Sigmoid colon (tissue), 7 donors: ENCODE data around the gene TMEM63C. TPM values are rescaled to one million over a fixed set of nuclear protein-coding genes. Genes with fewer than 3 reads are reported as not detected.
A peak's percentile ranks its signal among the peaks of the same experiment; 100 is the strongest.

Source experiments
- DNase-seq: peaks from one replicate; pipeline ENCODE4 v3.0.0-alpha.2; 2019
- H3K27ac ChIP-seq, 4 donors: fragments of 200-600 bp; sonication (generic); one replicate each; pipeline ENCODE4 v1.5.1; 2016 to 2019; ENCODE audit warnings: mild to moderate bottlenecking in 1 of 4
- H3K27me3 ChIP-seq, 3 donors: fragments of 200-600 bp; sonication (generic); one replicate each; pipeline ENCODE4 v1.5.1; 2019; ENCODE audit warnings: mild to moderate bottlenecking in 1 of 3
- H3K36me3 ChIP-seq, 4 donors: fragments of 200-600 bp; sonication (generic); one replicate each; pipeline ENCODE4 v1.5.1; 2016 to 2019
- H3K4me1 ChIP-seq, 4 donors: fragments of 200-600 bp; sonication (generic); one replicate each; pipeline ENCODE4 v1.5.1; 2017 to 2019
- H3K4me3 ChIP-seq, 4 donors: fragments of 200-600 bp; sonication (generic); one replicate each; pipeline ENCODE4 v1.5.1; 2017 to 2019; ENCODE audit warnings: mild to moderate bottlenecking in 2 of 4, moderate library complexity in 1 of 4
- H3K9me3 ChIP-seq, 4 donors: fragments of 200-600 bp in 3 of 4; sonication (generic) in 3 of 4; one replicate each; pipeline versions ENCODE4 v1.5.1 to v1.6.1; 2013 to 2019
- EP300 ChIP-seq, 4 donors: sonication (generic); formaldehyde crosslinking; IDR thresholded peaks; one replicate each; pipeline ENCODE4 v1.6.1; 2017; ENCODE audit warnings: antibody characterized with exemption in 4 of 4
- POLR2A ChIP-seq, 2 donors: fragments of 450-650 bp; IDR thresholded peaks; one replicate each; pipeline ENCODE4 v1.6.1; 2016; ENCODE audit warnings: antibody characterized with exemption in 2 of 2, mild to moderate bottlenecking in 2 of 2, moderate library complexity in 2 of 2
- POLR2AphosphoS5 ChIP-seq, 4 donors: sonication (generic); formaldehyde crosslinking; IDR thresholded peaks; one replicate each; pipeline ENCODE4 v1.6.1; 2017; ENCODE audit warnings: antibody characterized with exemption in 4 of 4
- WGBS, 2 donors: extraction: QIAGEN DNeasy Blood & Tissue Kit; methylation state at CpG; one replicate each; pipeline ENCODE4 v1.1.7; 2013; 5-methylcytosine and 5-hydroxymethylcytosine counted together
- intact Hi-C: fragments of 100-400 bp; cut with DNase I; formaldehyde crosslinking; loops from one replicate; pipeline ENCODE4 v1.15.1; 2023
- polyA plus RNA-seq, 3 donors: library from polyadenylated mRNA; stranded (reverse); fragments of 200-250 nt; gene quantifications; one replicate each; pipeline ENCODE4 v1.2.3, GENCODE V29; 2013
- total RNA-seq, 4 donors: library from RNA; depleted of rRNA; stranded (reverse); fragments of >200 nt; gene quantifications; one replicate each; pipeline ENCODE4 v1.1.0, GENCODE V29; 2016
- TF ChIP-seq, protein P1 (sequence below), 4 experiments: fragments of 450-650 bp in 3 of 4; fragments of 200-600 bp in 1 of 4; IDR thresholded peaks; one replicate each; pipeline ENCODE4 v1.5.1; 2016 to 2019; ENCODE audit warnings: antibody characterized with exemption in 4 of 4, mild to moderate bottlenecking in 3 of 4, moderate library complexity in 2 of 4
- donor health status: healthy with polysubstance abuse.
- donor health status: Bipolar disorder and iron deficiency.
- donor health status: healthy.

The TMEM63C gene
- total and polyA plus RNA-seq, 7 donors: 0.28 to 6.5 (median 1.8) TPM

DNA sequence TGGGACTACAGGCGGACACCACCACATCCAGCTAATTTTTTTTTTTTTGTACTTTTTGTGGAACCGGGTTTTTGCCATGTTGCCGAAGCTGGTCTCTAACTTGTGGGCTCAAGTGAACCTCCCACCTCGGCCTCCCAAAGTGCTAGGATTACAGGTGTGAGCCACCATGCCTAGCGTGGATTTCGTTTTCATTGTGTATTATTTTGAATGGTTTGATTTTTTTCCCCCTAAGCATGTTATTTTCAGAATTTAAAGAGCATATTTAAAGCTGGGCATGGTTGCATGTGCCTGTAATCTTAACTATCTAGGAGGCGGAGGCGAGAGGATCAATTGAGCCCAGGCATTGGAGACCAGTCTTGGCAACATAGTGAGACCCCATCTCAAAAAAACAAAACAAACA lies 13.1 kb downstream of the TMEM63C start:
- WGBS, 2 donors: 87 to 94% methylated on average over 8 of the region's 8 CpGs
- TF ChIP-seq POLR2A (IDR thresholded peaks at IDR 0.05): no peak
- TF ChIP-seq EP300 (IDR thresholded peaks at IDR 0.05): no peak
- no peaks in the 10 kb centered on the region for H3K36me3 ChIP-seq
- H3K27me3 ChIP-seq: peaks cover 0 to 5% (median 0%) of the 10 kb centered on the region in 3 donors
- peak; percentile 10 for DNase-seq
- H3K27ac ChIP-seq: no peak overlapping the region
- intact Hi-C loops: no loop called here
- H3K4me3 ChIP-seq: no peak overlapping the region
- no peaks in the 10 kb centered on the region for H3K4me1 ChIP-seq
- no peaks in the 10 kb centered on the region for H3K9me3 ChIP-seq

DNA sequence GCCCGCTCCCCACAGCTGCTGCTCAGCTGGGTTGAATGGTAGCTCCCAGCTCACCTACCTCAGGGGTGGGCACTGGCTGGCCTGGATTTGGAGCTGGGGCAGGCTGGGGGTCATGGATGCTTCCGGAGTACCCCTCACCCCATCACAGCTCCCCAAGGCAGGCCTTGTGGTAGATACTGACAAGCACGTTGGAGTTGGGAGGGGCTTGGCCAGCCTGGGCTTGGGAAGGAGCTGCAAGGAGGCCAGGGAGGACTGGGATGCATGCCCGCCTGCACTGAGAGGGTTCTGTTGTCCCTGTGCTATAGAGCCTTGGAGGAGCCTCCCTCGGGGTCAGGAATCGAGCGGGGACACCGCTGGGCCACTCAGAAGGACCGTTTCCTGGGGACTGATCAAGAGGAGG lies 14.2 kb downstream of the TMEM63C start:
- intact Hi-C loops: no loop called here
- 85 to 90% methylated on average over 9 of the region's 9 CpGs for WGBS, 2 donors
- no peak for TF ChIP-seq POLR2AphosphoS5 (IDR thresholded peaks at IDR 0.05)
- TF ChIP-seq, protein P1, sequence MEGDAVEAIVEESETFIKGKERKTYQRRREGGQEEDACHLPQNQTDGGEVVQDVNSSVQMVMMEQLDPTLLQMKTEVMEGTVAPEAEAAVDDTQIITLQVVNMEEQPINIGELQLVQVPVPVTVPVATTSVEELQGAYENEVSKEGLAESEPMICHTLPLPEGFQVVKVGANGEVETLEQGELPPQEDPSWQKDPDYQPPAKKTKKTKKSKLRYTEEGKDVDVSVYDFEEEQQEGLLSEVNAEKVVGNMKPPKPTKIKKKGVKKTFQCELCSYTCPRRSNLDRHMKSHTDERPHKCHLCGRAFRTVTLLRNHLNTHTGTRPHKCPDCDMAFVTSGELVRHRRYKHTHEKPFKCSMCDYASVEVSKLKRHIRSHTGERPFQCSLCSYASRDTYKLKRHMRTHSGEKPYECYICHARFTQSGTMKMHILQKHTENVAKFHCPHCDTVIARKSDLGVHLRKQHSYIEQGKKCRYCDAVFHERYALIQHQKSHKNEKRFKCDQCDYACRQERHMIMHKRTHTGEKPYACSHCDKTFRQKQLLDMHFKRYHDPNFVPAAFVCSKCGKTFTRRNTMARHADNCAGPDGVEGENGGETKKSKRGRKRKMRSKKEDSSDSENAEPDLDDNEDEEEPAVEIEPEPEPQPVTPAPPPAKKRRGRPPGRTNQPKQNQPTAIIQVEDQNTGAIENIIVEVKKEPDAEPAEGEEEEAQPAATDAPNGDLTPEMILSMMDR (IDR thresholded peaks at IDR 0.05): no peak
- no peak for TF ChIP-seq EP300 (IDR thresholded peaks at IDR 0.05)
- no peak for TF ChIP-seq POLR2A (IDR thresholded peaks at IDR 0.05)
- H3K27me3 ChIP-seq: peaks cover 0 to 6% (median 0%) of the 10 kb centered on the region in 3 donors
- H3K27ac ChIP-seq: no peak overlapping the region
- H3K4me1 ChIP-seq: no peaks in the 10 kb centered on the region
- peak; percentile 54 for DNase-seq
- no peak overlapping the region for H3K4me3 ChIP-seq
- no peaks in the 10 kb centered on the region for H3K9me3 ChIP-seq
- H3K36me3 ChIP-seq: no peaks in the 10 kb centered on the region

DNA sequence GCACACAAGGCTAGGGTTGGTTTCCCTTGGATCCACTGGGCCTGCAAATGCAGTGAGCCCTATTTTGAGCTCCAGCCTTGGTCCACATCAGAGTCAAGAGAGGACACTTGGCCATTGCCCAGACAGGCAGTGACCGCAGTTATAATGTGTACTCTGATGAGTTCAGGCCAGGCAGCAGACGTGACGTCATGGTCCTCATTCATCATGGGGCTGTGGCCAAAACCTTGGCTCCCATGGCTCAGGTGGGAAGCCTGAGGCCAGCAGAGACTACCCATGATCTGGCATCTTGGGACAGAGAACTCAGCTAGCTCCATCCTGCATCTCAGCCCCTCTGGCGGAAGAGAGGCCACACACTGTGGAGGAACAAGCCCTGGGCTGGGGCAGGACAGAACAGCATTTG lies 16.4 kb downstream of the TMEM63C start:
- no peak for TF ChIP-seq POLR2AphosphoS5 (IDR thresholded peaks at IDR 0.05)
- TF ChIP-seq, protein P1 (IDR thresholded peaks at IDR 0.05): no peak
- no peak for TF ChIP-seq EP300 (IDR thresholded peaks at IDR 0.05)
- TF ChIP-seq POLR2A (IDR thresholded peaks at IDR 0.05): no peak

DNA sequence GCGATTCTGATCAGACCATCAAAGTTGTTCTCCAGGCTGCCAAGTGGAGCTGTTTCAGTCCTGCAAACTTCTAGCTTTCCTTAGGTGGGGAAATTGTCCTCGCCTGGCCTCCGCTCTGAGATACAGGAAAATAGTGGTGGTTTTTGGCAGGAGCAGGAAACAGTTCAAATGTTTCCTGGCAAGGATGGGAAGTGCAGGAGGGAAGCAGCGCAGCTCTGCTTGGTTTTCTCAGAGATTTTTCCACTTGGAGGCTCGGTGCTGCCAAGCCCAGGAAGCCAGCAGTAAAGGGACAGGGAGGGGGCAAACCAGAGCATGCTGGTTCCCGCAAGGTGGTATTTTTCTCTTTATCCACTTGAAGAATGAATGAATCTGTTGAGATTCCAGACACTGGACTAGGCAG lies 17.0 kb downstream of the TMEM63C start:
- 86 to 91% methylated on average over 6 of the region's 6 CpGs for WGBS, 2 donors
- Histone ChIP-seq H3K27ac (no peak overlapping the region), H3K4me1 (no peaks in the 10 kb centered on the region), H3K36me3 (no peaks in the 10 kb centered on the region), H3K4me3 (no peak overlapping the region), H3K9me3 (no peaks in the 10 kb centered on the region), H3K27me3 (peaks cover 0 to 19% (median 0%) of the 10 kb centered on the region in 3 donors)
- no peak for TF ChIP-seq POLR2AphosphoS5 (IDR thresholded peaks at IDR 0.05)
- TF ChIP-seq EP300 (IDR thresholded peaks at IDR 0.05): no peak
- TF ChIP-seq POLR2A (IDR thresholded peaks at IDR 0.05): no peak
- TF ChIP-seq, protein P1 (IDR thresholded peaks at IDR 0.05): no peak
- no peak for DNase-seq
- intact Hi-C loops: no loop called here

More for the DNA sequence above, 16.4 kb downstream of the TMEM63C start:
- intact Hi-C loops: no loop called here
- WGBS, 2 donors: 94% methylated on average over 4 of the region's 4 CpGs
- no peaks in the 10 kb centered on the region for H3K9me3 ChIP-seq
- H3K4me1 ChIP-seq: no peaks in the 10 kb centered on the region
- peak; percentile 50 for DNase-seq
- H3K36me3 ChIP-seq: no peaks in the 10 kb centered on the region
- H3K4me3 ChIP-seq: no peak overlapping the region
- H3K27ac ChIP-seq: no peak overlapping the region
- peaks cover 0 to 15% (median 0%) of the 10 kb centered on the region in 3 donors for H3K27me3 ChIP-seq

DNA sequence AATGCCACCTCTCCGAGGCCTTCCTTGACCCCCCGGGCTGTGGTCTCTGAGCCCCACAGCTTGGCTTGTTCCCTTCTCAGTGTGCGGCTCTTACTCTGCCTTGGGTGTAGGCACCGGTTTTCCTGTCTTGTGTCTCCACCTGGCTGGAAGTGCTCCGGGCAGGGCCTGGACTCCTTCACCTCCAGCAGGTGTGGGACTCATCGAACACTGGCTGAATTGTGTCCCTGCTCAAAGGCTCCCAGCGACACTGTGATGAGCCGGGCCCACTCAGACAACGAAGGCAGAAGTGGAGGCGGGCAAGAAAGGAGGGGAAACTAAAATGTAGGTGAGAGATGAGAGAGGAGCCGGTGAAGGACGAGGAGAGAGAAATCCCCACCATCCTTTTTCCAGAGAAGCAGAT lies 18.0 kb downstream of the TMEM63C start:
- no peaks in the 10 kb centered on the region for H3K4me1 ChIP-seq
- WGBS, 2 donors: 77 to 81% methylated on average over 12 of the region's 12 CpGs
- intact Hi-C loops: no loop called here
- no peaks in the 10 kb centered on the region for H3K36me3 ChIP-seq
- H3K9me3 ChIP-seq: no peaks in the 10 kb centered on the region
- TF ChIP-seq EP300 (IDR thresholded peaks at IDR 0.05) (no peak), POLR2A (IDR thresholded peaks at IDR 0.05) (no peak), POLR2AphosphoS5 (IDR thresholded peaks at IDR 0.05) (no peak)
- TF ChIP-seq, protein P1 (IDR thresholded peaks at IDR 0.05): no peak
- no peak overlapping the region for H3K27ac ChIP-seq
- H3K27me3 ChIP-seq: peaks cover 0 to 22% (median 0%) of the 10 kb centered on the region in 3 donors
- no peak overlapping the region for H3K4me3 ChIP-seq
- DNase-seq: no peak
